ENCODE data around the gene FNTB.

DNA sequence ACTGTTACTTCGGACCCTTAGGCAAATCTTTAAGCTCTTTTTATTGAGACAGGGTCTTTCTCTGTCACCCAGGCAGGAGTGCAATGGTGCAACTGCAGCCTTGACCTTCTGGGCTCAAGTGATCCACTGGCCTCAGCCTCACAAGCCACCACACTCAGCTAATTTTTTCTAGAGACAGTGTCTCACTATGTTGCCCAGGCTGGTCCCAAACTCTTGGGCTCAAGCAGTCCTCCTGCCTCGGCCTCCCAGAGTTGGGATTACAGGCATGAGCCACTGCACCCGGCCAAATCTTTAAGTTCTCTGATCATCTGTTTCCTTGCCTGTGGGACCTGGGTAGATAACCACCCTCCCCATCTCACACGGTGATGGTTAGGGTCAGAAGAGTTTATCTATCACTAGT lies 41.8 kb upstream of the FNTB start:
- TF ChIP-seq POLR2A (IDR thresholded peaks at IDR 0.05) (no peak), POLR2AphosphoS5 (IDR thresholded peaks at IDR 0.05) (no peak)
- TF ChIP-seq, protein P1, sequence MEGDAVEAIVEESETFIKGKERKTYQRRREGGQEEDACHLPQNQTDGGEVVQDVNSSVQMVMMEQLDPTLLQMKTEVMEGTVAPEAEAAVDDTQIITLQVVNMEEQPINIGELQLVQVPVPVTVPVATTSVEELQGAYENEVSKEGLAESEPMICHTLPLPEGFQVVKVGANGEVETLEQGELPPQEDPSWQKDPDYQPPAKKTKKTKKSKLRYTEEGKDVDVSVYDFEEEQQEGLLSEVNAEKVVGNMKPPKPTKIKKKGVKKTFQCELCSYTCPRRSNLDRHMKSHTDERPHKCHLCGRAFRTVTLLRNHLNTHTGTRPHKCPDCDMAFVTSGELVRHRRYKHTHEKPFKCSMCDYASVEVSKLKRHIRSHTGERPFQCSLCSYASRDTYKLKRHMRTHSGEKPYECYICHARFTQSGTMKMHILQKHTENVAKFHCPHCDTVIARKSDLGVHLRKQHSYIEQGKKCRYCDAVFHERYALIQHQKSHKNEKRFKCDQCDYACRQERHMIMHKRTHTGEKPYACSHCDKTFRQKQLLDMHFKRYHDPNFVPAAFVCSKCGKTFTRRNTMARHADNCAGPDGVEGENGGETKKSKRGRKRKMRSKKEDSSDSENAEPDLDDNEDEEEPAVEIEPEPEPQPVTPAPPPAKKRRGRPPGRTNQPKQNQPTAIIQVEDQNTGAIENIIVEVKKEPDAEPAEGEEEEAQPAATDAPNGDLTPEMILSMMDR (IDR thresholded peaks at IDR 0.05) = no peak
